GM18519 (cell line): ENCODE data around the gene CCL15.

Experiments used
- ATAC-seq: cut with Tn5 transposase; IDR thresholded peaks from one replicate; pipeline ENCODE4 v1.9.1; 2021; ENCODE audit warnings: mild to moderate bottlenecking, moderate library complexity; ENCODE audit not compliant: unreplicated experiment, low FRiP score

Gene CCL15

DNA sequence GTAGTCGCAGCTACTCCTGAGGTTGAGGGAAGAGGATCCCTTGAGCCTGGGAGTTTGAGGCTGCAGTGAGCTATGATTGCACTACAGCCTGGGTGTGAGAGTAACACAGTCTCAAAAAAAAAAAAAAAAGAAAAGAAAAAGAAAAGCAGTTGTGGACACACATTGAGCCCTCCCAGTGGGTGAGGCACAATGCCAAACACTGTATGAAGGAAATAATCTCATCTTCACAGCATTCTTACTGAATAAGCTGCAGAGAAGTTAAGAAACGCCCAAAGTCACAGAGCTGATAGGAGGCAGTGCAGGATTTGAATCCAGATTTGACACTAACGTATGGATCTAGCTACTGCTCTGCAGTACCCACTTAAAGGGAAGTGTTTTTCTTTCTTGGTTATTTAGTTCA, 52.0 kb downstream of the CCL15 start:
- no peak for ATAC-seq

DNA sequence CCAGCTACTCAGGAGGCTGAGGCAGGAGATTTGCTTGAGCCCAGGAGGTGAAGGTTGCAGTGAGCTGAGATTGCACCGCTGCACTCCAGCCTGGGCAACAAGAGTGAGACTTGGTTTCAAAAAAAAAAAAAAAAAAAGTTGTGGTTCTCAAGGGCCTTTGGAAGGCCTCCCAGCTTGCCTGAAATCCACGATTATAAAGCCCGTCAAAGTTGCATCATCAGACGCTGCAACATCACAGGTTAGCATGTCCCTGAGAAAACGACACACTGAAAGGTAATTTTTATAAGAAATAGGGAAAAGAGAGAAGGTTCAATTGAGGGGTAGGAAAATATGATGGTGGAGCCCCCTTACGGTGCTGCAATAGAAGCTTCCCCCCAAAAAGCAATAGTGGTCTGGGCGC, 53.3 kb downstream of the CCL15 start:
- no peak for ATAC-seq
